Lung microvascular endothelial cell (primary cell): ENCODE data around the gene CD99. TPM values are rescaled to one million over a fixed set of nuclear protein-coding genes. Genes with fewer than 3 reads are reported as not detected.
A peak's percentile ranks its signal among the peaks of the same experiment; 100 is the strongest.
"Not testable (repeated sequence)": the region's sequence is repeated elsewhere in the genome, so short reads cannot be mapped to it uniquely, and the experiment has no call there.

Experiments
- DNase-seq, 2 donors: peaks; one replicate each; pipeline versions ENCODE4 v3.0.0 to v3.0.0-alpha.2; 2010; ENCODE audit warnings: low read depth in 2 of 2
- total RNA-seq: library from RNA; depleted of rRNA; stranded (reverse); fragments of >200 nt; gene quantifications from 2 replicates; pipeline ENCODE4 v1.2.1, GENCODE V29; 2014

The CD99 gene
- total RNA-seq, 1 donor from 2014 or later, result 181 TPM

DNA sequence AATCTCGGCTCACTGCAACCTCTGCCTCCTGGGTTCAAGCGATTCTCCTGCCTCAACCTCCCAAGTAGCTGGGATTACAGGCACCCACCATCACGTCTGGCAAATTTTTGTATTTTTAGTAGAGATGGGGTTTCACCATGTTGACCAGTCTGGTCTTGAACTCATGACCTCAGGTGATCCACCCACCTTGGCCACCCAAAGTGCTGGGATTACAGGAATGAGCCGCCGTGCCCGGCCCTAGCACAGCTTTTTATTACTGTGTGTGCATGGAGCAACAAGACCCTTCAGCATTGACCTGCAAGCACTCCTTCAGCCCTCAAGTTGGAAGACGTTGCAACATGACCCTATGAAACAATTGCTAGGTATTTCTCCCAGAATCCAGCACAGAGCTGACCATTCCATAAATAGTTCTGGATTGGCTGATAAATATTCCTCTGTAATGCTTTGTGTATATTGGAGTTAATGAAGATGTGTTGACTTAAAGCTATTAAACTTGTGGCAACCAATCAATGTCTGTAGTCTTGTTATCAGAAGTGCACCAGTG, 15.4 kb upstream of the CD99 start:
- DNase-seq, result not testable (repeated sequence)

DNA sequence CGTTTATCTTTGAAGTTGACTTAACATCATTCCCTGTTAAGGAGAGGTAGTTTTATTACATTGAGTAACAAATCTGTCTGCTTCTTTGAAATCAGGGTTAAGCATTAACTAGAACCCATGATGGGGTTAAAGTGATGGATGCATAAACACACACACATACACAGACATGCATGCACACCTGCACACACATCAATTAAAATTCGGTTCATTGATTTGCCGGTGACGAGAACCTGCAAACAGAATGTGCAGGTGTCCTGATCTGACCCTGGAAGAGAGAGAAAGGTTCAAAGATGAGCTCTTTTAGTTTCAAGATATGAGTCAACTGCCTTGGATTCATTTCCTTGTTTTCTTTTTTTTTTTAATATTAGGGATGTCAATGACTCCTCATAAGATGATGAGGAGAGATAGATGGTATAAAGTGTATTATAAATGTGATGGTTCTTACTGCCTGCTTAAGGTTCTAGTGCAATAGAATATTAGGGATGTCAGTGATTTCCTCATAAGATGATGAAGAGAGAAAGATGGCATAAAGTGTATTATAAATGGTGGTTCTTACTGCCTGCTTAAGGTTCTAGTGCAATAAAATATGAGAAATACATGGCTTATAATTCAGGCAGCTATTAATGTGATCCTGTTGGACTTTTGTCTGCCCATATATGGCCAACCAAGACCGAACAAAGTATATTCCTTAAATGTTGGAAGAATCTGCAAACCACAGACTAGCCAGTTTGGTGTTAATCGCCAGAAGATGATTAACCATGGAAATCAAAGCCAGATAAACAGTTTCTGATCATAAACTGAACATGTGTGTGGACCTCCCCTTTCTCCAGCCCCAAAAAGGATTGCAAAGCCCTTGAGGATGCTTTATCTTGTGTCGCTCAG, 14.1 kb upstream of the CD99 start:
- no peak for DNase-seq

DNA sequence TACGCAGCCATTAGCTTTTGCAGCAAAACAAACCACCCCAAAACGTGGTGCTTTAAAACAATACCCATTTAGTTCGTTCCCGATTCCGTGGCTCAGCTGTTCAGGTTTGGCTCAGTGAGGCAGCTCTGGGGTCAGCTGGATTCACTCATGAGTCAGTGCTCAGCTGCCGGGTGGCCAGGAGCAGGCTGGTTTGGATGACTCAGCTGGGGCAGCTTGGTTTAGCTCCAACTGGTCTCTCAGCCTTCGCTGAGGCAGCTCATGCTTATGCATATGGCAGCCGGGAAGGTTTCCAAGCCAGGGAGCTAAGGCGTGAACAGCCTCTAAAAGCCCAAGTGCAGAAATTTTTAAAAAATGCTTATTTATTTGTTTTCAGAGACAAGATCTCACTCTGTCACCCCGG, 13.3 kb upstream of the CD99 start:
- peak; percentile 75 to 93 for DNase-seq

DNA sequence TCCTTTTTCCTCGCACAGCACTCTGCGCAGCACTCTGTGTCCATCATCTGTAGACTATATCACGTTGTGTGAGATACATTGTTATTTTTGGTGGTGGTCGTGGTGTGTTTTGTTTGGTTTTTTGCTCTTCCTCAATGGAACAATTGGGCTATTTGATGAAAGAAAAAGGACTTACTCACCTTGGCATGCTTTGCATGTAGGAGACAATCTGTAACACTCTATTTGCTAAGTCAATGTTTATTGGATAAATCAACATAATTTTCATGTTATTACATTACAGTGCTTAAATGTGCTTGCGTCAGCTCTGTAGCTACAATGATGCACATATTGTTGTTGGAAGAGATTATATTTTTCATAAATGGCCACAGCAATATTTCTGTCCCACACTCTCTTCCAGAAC, 12.5 kb upstream of the CD99 start:
- no peak for DNase-seq

DNA sequence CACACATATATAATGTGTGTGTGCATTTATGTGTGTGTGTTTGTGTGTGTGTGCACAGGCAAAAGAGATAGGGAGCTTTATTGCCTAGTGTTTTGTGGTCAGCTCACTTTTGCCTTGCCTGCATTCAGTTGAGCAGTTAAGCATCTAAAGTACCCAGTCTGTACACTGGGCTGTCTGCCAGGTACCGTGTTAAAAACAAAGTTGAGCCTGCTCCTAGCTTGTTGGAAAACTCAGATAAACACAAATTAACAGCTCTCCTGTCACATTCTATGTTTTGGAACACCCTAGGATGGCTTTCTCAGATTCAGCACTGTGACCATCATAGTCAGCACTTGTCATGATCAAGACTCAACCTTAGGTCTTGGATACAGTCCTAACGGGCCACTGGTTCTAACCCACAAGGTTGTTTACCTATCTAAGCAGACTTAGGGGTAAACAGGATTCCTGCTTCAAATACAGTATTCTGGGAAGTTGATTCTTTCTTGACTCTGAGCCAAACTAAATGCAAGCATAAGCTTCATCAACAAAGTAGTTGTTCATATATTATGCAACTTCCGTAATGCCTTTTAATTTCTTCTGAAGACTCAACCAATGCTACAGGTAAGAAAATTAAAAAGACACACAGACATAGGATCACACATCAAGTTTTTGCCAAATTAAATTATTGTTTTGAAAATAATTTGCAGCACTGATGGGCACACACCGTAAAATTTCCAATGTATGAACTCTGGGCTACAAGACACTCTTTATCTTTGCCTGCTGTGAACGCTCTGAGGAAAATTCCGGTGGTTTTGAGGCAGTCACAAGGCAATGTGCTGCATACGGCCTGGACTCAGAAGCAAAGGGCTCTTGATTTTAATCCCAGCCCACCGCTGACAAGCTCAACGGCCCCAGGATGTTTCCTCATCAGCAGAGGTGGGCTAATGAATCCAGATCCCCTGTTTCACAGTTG, 11.3 kb upstream of the CD99 start:
- no peak for DNase-seq

DNA sequence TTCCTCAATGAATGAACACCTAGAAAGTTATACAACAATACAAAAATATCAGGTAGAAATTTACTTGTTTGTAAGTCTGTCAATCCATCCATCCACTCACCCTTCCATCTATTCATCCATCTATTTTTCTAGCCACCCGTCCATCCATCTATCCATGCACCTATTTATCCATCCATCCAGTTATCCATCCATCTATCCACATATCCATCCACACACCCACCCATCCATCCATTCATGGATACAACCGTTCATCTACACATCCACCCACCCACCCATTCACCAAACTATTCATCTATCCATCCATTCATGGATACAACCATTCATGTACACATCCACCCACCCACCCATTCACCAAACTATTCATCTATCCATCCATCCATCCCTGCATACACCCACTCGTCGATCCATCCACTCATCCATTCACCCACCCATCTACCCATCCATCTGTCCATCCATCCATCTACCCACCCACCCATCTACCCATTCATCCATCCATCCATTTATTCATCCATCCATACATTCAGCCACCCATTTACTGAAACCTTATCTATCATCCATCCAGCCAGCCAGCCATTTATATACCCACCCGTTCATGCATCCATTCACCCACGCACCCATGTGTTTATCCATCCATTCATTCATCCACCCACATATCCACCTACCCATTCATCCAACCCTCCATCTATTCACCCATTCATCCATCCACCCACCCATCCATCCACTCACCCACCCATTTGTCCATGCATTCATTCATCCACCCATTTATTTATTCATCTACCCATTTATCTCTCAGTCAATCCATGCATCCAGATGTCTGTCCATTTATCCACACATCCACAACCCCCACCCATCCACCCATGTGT, 10.4 kb upstream of the CD99 start:
- DNase-seq, result no peak

DNA sequence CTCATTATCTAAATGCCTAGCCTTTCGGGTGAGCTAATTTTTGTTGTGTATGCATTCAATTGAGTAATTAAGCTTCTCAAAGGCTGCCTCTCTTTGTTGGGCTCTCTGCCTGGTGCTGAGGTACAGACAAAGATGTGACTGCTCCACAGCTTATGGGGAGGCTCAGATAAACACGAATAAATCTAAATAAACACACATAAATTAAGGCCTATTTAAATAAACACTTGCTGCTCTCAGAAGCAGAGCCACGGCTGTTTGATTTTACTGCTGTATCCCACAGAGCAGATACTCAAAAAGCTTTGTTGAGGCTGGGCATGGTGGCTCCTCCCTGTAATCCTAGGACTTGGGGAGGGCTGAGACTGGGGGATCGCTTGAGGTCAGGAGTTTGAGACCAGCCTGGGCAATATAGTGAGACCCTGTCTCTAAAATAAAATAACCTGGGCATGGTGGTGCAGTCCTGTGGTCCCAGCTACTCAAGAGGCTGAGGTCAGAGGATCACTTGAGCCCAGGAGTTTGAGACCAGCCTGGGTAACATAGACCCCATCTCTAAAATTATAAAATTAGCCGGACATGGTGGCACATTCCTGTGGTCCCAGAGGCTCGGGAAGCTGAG, 8.4 kb upstream of the CD99 start:
- no peak for DNase-seq

DNA sequence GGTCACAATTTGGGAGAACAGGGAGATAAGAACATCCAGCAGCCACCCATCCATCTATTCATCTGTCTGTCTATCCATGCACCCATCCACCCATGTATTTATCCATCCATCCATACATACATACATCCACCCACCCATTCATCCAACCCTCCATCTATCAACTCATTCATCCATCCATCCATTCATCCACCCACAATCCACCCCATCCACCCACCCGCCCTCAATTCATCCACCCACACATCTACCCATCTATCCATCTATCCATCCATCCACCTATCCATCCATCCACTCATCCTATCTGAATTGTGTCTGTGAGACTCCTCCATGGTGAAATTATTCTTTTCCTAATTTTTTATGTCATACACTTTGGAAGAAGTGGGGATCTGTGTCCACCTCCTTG, 6.8 kb upstream of the CD99 start:
- DNase-seq, result no peak

DNA sequence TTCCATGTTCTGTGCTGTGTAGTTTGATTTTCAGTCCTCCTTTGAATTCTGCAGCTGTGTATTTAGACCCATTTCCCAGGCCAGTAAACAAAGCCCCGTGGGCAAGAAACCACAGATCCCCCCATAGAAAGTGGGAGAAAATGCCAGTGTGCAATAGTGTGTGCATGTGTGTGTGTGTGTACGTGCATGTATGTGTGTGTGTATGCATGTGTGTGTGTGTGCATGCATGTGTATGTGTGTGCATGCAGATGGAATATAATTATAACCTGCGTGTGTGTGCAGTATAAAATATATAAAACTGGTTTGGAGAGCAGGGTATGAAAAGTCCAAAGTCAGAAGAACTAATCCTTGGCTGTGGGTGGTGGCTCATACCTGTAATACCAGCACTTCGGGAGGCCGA, 5.2 kb upstream of the CD99 start:
- DNase-seq, result no peak

DNA sequence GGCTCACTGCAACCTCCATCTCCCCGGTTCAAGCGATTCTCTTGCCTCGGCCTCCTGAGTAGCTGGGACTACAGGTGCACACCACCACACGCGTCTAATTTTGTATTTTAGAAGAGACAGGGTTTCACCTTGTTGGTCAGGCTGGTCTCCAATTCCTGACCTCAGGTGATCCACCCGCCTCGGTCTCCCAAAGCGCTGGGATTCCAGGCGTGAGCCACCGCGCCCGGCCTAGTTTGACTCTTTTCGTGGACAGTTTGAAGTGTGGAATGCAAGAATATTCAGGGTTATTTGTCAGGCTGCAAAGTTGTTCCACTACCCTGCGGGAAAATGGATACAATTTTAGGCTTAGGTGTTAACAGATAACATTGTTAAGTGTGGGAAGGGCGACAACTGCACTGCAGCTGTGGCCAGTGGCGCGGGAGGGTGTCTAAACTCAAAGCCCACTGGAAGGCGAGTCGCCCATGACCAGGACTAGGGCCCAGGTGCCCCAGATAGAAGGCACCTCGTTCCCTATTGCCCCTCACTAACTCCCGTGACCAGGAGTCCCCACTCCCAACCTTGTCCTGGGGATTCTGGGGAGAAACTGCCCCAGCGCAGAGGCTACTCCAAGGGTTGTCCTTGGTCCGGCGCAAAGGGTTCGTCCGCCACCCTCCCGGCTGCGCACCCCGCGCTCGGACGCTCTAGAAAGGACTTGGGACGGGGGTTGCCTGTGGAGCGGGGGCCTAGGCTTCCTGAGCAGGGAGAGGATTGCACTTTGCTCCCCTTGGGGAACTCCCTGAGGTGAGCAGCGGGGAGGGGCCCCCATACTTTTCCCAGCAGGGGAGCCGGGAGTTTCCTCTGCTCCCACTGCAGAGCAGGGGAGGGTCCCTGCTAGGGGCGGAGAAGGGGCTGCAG, 1.1 kb upstream of the CD99 start:
- no peak for DNase-seq

DNA sequence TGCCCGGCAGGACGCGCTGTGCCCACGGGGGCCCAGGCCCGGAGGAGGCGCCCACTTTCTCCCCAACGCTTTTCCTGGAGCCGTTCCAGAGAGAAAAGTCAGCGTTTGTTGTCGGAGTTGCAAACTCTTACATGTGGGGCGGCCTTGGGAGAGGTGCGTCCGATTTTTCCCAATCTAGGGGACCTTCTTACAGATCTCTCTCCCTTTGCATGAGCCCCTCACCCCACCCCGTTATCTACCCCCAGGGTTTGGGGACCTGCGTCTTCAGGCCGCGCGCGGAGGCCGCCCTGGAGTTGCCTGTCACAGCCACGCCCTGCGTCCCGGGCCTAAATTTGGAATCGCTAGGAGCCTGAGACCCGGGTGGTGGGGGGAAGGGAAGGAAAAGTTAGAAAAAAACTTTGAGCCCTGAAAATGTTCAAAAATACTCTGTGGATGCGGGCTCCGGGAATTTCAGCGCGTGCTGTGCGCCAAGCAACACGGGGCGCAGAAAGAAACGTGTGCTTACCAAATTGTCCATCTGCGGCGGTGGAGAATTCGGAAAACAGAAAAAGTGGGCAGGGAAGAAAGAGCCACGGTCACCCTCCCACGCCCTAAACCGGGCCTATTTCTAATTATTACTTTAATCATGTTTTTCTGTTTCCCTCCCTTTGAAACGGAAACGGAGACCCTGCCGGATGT, 587 bp downstream of the CD99 start:
- peak in 1 of 2 donors; percentile 48 for DNase-seq

DNA sequence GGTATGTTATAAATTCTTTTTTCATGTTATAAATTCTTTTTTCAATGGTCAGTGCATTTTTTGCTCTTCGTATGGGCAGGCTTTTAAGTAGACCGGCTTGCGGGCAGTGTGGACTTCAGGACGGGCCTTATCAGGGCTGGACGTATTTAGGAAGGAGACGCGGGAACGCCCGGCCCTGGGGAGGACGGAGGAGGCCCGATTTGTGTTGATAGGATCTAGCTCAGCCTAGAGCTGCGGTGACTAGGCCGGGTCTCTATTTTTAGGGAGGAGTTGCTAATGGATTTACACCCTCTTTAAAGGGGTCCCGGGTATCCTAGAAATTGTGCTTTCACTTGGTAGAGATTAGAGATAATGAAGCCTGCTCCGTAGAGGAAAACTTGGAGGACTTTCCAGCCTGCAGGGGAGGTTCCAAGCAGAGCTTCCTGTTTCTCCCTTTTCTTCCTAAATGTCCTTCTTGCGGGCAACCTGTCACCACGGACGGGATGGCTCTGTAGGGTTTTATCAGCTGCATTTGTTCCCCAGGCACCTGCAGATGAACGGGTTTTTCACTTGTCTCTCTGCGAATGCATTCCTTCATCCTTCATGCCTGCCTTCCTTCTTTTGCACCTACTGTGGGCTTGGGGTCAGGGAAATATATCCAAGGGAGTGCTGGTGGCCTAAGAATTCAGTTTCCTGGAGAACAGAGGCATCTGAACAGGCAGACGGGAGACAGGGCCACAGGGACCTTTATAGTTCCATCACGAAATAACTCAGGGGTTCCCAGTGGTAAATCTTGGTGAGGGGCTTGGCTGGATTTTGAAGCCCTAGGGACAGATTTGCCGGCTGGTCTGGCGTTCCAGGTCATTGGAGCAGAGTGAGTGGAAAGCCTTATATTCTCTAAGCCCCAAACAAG, 1.4 kb downstream of the CD99 start:
- peak; percentile 36 to 48 for DNase-seq

DNA sequence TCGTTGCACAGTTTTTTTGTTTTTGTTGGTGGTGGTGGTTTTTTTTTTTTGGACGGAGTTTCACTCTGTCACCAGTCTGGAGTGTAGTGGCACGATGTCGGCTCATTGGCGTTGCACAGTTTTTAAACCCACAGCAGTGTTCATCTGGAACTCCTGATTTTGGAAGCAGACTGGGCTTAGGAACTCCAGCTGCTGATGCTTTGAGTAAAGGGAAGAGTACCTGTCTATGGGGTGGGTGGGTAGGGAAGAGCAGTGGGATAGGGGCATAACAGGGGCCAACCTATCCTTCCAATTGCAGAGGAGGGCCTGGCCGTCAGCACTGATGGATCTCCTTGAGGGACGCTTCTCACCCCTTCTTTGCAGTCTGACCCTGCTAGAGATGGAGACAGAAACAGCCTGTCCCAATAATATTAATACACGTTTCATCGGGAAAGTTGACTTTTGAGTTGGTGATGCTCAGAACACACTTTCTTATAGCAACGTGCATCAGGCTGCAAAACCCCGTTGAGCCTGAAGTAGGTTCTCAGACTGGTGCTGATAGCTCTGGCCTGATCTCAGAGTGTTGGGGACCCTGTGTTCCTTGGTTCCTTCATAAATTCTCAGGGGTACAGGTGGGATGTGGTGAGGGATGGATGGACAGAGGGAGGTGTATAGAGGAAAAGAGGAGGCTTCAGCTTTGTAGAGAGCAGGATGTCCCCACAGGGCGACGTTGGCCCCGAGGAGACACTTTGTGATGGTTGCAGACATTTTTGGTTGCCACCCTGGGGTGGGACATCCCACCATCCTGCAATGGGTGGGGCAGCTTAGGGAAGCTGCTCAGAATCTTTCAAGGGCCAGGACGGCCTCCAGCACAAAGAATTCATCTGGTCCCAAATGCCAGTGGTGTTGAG, 2.3 kb downstream of the CD99 start:
- no peak for DNase-seq

DNA sequence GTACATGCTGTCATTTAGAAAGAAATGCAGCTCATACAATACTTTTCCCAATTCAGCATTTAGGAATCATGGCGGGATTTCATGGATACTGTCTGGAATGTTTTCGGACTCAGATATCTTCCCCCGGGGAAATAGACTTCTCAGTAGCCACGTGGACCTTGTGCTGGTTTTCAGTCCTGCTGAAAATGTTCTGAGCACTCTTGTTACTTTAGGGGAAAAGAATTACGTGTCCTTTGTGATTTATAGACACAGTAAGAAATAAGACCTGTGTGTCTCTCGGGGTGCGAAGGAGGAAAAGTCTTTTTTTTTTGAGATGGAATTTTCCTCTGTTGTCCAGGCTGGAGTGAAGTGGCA, 3.8 kb downstream of the CD99 start:
- DNase-seq, result no peak

DNA sequence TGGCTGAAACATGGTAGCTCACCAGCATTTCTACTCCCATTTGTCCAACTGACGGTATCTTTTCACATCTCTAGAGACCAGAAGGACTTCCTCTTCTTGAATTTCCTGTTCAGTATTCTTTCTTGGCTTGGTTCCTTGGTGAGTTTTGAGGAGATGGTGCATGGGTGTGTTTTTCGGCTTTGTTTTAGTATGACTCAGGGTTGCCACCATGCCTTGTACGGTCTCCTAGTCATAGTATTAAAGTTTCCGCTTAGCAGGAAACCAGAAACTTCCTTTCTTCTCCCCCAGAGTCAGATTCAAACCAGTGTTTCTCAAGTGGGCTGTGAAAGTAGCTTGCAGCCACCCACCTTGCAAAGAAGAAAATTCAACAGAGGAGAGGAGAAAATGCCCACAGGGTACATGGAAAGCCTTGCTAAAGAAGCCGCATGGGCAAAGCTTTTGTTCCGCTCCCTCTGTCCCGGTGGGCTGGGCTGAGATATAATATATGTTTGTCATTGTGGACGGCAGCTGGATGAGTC, 5.7 kb downstream of the CD99 start:
- peak; percentile 43 to 95 for DNase-seq

DNA sequence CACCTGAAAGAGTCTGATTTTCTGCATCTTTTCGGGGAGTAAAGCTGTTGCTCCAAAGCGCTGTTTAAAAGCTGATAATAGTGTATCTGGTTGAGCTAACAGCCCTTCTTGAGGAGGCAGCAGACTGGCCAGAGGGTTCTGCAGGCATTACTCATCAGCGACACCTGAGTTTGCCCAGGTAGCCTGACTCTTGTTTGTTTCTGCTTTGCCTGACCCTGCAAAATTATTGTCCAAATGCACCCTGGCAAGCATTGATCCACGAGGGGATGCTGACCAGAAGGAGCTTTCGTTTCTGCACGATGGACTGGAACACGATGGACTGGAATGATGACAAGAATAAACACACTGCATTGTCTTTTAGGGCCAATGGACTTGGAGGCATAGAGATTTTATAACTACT, 6.2 kb downstream of the CD99 start:
- DNase-seq, result no peak

DNA sequence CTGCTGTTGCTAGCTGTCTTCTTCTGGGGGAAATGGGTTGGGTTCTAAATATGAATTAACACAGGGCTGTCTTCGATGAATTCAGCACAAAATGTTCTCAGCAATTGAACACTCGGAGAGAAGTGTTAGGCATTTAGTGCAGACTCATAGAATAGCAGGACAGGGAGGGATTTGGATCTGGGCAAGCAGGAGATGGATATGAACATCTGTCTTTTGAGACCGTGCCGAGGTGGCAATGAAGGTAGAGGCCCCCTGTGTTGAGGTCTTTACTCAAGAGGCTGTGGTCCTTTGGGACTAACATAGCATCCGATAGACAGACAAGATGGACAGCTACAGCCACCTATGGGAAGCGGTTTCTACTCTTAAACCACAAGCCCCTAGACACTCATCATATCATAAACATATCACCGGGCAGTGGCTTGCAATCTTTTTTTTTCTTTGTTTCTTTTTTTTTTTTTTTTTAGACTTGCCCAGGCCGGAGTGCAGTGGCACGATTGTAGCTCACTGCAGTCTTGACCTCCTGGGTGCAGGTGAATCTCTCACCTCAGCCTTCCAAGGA, 6.7 kb downstream of the CD99 start:
- DNase-seq, result peak in 1 of 2 donors; percentile 61
